Cortex of kidney (tissue), 1 donor: ENCODE measurements around the gene HSP90AB1.

ENCODE experiments used
- DNase-seq: peaks from one replicate; lab custom pipeline; 2025; lab: John Stamatoyannopoulos, UW

The HSP90AB1 gene

DNA sequence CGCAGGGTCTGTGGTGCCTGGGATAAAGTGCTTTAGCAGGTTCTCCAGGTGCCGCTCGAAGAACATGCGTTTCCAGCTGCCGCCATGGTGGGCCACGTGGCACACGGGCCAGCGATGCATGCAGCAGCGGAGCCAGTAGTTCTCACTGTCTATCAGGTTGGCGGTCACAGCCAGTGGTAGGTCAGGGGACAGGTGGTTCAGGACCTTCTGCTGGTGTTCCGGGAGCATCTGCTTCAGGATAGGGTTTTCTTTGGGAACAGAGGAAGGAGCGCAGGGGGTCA is 39.3 kb downstream of the HSP90AB1 start:
- DNase-seq, result no peak

DNA sequence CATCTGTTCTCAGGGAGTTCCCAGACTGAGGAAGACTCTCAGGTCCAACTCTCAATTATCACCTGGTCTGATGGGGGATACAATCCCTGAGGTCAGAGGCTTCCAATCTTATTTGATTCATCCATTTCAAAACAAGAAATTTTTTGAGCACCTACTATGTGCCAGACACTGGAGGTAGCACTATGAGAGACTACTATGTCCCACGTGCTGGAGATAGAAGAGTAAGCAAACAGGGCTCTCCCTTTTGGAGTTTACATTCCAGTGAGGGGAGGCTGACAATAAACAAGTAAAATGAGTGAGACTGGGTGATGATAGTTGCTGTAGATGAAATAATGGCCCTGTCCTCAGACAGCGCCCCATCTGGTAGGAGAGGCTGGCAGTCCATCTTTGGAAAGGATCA is 39.8 kb downstream of the HSP90AB1 start:
- no peak for DNase-seq

DNA sequence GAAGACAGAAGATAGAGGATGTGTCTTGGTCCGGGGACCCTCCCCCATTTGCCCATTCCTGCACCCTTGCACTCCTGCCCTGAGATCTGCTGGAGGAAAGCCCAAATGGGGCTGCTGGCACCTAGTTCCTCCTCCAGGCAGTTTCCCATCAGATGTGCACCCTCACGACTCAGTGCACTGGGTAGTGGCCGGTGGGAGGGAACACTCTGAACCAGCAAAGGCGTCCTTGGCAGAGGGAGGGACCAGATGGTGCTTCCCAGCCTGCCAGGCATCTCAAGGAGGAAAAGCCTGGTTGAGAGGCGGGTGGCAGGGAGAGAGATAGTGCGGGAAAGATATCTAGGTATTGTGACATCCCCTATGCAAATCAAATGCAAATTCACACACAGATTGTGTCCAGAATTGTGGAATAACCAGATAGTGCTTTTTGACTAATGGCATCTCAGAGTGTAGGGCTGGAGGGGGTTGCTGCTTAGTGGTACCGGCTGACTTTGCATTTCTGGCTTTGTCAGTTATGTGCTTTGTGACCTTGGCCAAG is 42.9 kb downstream of the HSP90AB1 start:
- no peak for DNase-seq

DNA sequence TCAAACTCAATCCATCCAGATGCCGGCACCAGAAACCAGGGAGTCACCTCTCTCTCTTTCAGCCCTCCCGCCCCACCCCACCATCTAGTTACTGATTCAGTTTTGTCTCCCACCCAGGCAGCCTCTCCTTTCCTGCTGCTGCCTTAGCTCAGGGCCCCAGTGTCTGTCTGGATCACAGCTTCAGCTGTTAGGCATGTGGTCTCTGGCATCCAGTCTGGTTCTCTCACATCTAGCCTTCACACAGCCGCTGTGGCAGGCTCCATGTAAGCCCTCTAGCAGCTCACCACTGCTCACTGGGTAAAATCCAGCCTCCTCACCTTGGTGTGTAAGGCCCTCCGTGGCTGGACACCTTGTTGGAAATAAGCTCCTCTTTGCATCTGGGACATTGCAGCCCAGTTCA is 44.9 kb downstream of the HSP90AB1 start:
- no peak for DNase-seq

DNA sequence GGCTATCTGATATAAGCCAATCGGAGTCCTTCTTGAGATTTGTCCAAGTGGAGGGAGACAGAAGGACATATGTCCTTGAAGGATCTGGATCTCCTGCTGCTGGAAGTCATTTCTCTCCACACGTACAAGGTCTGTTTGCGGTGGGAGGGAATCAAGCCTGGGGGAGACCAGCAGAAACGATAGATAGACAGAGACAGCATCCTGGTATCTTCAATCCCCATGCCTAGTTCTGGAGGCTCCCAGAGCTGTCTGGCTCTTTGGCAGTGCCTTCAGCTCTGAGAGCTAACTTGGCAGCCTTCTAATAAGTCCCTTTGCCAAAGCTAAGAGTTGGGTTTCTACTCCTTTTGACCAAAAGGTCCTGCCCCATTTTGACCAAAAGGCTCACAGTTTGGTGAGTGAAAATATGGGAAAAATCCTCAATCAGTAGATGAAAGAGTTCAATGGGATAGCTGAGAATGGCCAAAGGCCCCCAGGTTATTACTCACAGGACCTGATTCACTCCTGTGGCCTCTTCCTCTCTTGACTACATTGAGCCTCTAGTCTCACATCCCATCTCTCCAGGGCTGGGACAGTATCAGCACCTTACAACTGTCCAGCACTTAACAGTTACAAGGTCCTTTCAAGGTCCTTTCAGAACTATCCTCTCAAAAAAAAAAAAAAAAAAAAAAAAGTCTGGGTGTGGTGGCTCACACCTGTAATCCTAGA is 45.9 kb downstream of the HSP90AB1 start:
- no peak for DNase-seq

DNA sequence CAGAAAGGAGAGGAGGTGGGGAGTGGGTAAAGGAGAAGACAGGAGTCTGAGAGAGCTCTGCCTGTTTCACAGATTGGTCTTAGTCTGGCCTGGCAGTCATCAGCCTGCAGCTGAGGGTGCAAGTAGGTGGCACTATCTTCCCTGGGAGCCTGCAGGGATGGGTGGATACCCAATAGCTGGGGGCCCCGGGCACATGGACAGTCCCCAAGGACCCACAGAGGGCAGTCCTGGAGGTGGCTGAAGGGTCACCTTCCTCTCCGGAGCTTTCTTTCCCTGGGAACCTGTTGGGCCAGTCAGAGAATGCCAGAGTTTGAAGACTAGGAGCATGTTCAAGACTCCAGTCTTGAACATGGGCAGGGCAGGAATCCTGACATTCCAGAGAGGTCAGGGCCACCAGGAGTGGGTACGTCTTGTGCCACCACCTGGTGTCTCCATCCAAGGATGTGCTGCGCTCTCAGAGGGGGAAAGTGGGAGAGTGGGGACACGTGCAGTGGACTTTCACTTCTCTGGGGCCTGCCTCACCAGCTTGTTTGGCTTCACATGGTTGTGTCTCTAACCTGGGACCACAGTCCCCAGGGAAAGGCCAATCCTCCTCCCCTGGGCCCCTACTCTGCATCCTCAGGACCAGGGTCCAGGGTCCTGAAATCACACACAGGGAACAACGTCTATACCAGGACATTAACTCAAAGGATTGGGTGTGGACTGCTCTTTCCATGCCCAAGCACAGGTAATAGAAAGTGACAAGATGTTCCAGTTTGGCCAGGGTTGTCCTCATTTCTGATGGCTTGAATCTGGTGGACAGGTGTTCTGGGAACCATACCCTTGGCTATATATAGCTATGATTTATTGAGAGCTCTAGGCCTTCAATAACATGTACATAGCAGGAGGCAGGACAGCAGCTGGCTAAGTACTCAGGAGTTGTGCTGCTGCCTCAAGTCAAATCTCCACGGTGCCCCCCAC is 48.2 kb downstream of the HSP90AB1 start:
- no peak for DNase-seq

DNA sequence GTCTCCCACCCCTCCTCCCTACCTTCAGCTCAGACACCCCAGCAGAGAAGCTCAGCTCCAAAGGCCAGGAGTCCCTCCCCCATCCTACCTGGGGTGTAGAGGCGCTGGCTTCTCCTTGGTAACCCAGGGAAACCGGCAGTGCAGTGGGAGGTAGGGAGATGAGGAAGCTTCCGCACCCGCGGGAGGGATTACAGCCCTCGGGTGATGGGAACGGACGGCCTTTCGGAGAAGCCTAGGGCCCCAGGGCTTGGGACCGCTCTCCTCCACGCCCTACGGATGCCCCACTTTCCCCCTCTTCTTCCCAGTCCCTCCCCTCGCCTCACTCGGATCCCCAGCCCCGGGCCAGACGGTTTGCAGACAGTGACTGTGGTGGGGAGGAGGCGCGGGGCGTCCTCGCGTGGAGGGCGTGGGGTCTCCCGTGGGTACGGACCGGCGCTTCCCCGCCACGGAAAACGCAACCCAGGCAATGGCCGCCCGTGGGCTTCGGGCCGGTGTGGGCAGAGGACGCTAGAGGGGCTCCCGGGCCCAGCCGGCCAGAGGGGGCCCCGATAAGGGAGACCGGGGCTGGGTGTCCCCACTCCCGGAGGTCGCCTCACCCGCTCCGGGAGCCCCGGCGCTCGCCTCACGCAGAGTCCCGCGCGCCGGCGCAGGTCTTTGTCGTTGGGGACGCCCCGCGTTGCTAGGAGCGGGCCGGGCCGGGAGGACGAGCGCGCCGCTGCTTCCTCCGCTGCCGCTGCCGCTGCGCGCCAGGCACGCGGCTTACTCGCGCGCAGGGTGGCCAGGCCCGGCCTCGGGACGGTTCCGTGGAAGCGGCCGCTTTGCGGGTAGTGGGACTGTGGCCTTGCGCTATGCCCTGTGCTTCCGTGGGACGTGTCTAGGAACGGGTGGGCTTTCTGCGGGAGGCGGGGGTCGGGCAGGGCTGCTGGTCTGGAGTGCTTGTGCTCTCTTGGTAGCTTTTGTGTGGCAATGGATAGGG is 50.5 kb downstream of the HSP90AB1 start:
- DNase-seq, result no peak

DNA sequence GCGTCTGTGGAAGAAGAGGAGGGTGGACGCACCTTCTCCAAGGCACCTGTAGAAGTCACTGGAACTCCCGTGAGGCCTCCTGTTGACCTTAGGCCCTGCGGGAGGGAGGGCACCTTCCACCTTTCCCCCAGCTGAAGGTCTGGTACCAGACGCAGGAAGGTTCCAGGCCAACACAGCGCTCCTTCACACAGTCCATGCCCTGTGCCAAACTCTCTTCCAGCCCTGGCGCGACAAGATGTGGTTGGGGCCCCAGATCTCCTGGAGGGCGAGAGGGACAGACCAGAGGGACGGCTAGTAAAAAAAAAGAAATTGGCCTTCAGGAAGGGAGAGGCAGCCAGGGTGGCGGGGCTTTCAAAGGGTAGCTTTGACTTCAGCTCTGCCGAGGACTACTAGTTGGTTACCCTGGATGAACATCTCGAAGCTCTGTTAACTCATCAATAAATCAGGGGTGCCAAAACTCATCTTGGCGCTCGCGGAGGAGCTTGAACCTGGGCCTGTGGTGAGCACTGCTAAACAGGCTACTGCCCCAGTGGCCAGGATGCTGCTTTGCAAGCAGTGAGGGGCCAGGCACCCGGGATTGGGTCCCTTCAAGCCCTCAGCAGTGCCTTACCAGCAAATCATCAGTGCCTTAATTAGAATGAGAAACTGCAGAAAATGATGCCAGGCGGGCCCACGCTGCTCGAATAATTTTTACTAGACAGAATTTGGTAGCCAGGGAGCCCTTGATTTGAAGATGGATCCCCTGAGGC is 51.3 kb downstream of the HSP90AB1 start:
- DNase-seq, result no peak

DNA sequence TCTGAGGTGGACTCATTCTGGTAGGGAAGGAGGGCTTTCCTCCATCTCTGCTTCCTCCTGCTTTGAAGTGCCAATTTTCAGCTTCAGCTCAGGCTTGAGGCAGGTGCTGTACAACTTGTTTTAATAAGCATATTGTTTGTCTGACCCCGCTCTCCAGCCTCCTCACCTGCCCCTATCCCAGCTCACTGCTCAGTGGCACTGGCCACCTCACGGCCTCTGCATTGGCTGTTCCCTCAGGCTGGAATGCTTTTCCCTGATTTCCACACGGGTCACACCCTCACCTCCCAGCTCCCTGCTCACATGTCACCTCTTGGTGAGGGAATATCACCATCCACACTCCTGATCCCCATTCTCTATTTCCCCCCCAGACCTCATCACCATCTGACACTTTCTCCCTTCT is 52.0 kb downstream of the HSP90AB1 start:
- no peak for DNase-seq

DNA sequence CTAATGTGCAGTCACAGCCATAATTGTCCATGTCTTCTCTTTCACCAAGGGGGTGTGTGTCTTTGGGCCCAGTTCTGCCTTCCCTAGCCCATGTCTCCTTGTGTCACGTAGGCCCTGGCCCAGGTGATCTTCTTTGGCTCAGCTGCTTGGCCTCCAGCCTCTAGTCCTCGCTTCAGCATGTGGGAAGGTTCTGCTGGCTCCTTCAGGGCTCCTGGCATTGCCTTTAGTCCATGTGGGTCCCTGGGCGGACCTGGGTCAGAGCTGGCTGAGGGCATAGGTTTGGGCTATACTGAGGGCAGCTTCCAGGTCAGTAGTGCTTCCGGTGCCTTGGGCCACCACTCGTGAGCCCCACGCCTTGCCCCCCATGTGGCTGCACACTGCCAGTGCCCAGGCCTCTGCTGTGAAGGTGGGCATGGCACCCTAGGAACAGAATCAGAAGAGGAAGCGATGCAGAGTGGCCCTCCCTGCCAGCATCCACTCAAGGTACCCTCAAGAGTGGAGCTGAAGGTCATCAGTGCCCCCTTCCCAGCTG is 53.5 kb downstream of the HSP90AB1 start:
- no peak for DNase-seq

DNA sequence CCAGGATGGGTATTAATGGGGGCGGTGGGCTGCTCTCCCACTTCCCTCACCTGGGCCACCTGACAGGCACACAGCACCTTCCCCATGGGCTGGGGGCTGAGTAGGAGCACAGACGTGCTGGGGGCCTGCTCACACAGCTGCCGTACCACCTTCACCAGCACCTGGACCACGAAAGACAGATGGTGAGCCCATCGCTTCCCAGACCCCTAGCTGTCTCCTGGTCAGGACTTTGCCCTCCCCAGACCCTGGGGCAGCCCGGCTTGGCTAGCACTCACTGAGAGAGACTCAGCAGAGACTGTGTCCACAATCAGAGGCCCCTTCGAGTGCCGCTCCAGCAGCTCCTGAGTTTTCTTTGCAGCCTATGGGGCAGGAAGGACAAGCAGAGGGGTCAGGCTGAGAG is 54.2 kb downstream of the HSP90AB1 start:
- DNase-seq, result no peak

DNA sequence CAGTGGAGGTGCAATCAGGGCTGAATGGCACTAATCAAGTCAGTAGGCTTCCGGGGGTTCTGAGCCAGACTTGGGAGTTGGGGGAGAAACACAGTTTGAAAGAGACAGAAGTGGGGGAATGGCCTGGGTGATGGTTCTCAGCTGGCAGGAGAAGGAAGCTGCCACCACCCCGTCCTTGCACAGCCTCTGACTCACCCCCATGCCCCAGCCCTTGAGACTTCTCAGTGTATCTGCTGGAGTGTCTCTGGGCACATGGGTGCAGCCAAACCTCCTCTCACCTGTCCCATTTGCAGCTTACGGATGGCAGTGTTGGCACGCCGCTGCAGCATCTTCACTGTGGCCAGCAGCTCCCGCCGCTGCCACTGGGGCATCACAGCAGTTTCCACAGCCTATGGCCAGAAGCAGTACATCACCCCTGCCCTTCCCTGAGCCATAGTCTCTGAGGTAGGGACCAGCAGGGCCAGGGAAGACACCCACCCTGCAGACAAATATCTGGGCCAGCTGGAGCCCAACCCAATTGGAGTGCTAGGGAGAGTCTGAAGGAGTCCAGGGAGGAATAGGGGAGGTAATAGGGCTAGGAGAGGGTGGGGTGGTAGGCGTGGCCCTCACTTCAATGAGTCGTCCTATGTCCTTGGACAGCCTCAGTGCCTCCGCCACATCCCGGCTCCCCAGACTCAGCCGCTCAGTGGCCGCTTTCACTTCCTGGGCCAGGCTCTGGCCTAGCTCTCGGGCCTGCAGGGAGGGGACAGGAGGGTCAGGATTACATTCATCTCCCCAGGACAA is 55.1 kb downstream of the HSP90AB1 start:
- no peak for DNase-seq

DNA sequence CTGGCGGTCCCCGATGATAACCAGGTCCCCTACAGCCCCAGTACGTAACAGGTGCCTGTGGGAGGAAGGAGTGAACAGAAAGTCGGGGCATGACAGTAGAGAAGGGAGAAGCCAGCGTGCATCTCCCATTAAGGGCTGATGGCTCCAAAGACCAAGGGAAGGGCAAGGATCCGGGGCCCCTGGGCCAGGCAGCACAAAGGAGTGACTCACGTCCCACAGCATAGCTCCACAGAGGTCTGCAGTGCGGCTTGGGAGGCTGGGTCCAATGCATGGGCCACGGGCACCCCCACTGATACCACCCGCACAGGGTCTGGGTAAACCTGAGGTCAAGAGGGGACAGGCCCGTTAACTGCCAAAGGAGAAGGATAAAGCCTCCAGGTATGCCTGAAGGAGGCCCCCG is 56.0 kb downstream of the HSP90AB1 start:
- no peak for DNase-seq
